Transverse colon (tissue), 4 donors: ENCODE results near the gene COX7B. TPM values are rescaled to one million over a fixed set of nuclear protein-coding genes. Genes with fewer than 3 reads are reported as not detected.

Experiments used
- DNase-seq: peaks from one replicate; pipeline ENCODE4 v3.0.0-alpha.2; 2019
- H3K27ac ChIP-seq, 4 donors: fragments of 200-600 bp; sonication (generic); 2 replicates each; pipeline ENCODE4 v1.5.1; 2016 to 2018; ENCODE audit warnings: inconsistent platforms in 4 of 4
- H3K27me3 ChIP-seq: fragments of 200-600 bp; sonication (generic); 2 replicates; pipeline ENCODE4 v1.5.1; 2017; ENCODE audit warnings: inconsistent platforms
- H3K36me3 ChIP-seq, 4 donors: fragments of 200-600 bp; sonication (generic); 2 replicates each; pipeline ENCODE4 v1.5.1; 2017 to 2019; ENCODE audit warnings: inconsistent platforms in 4 of 4
- H3K4me1 ChIP-seq, 4 donors: fragments of 200-600 bp; sonication (generic); 2 replicates each; pipeline ENCODE4 v1.5.1; 2017 to 2020; ENCODE audit warnings: inconsistent platforms in 4 of 4
- H3K4me3 ChIP-seq, 4 donors: fragments of 200-600 bp; sonication (generic); 1 replicate in 1 of 4; 2 replicates in 3 of 4; pipeline versions ENCODE4 v1.5.1 to v1.6.1; 2017 to 2019; ENCODE audit warnings: inconsistent platforms in 4 of 4
- H3K9me3 ChIP-seq, 2 donors: fragments of 200-600 bp; sonication (generic); 2 replicates each; pipeline ENCODE4 v1.5.1; 2017 to 2019; ENCODE audit warnings: inconsistent platforms in 2 of 2
- EP300 ChIP-seq: sonication (generic); formaldehyde crosslinking; IDR thresholded peaks from one replicate; pipeline ENCODE4 v1.6.1; 2017; ENCODE audit warnings: antibody characterized with exemption, low read depth
- POLR2A ChIP-seq: fragments of 450-650 bp; IDR thresholded peaks from one replicate; pipeline ENCODE4 v1.6.1; 2016; ENCODE audit warnings: antibody characterized with exemption, mild to moderate bottlenecking, moderate library complexity
- POLR2AphosphoS5 ChIP-seq, 3 donors: sonication (generic); formaldehyde crosslinking; IDR thresholded peaks; one replicate each; pipeline ENCODE4 v1.6.1; 2016; ENCODE audit warnings: antibody characterized with exemption in 3 of 3
- WGBS, 2 donors: methylation state at CpG; one replicate each; pipeline ENCODE4 v1.1.5; 2018; ENCODE audit warnings: low coverage in 1 of 2; 5-methylcytosine and 5-hydroxymethylcytosine counted together
- in situ Hi-C, 4 donors: fragments of 200-750 bp; cut with MboI; loops; one replicate each; pipeline versions ENCODE4 v1.15.0 to v1.15.1; 2017; ENCODE audit warnings: low sequenced_read_pairs in 3 of 4, low pct_ligation_motif_present in 1 of 4, low pct_unique_long_range_greater_than_20kb in 1 of 4
- intact Hi-C: fragments of 100-400 bp; cut with DNase I; formaldehyde crosslinking; loops from one replicate; pipeline ENCODE4 v1.15.1; 2023; ENCODE audit warnings: low total_unique reads
- total RNA-seq, 4 donors: library from RNA; depleted of rRNA; stranded (reverse); fragments of >200 nt; gene quantifications; one replicate each; pipeline ENCODE4 v1.1.0, GENCODE V29; 2016
- TF ChIP-seq, protein P1 (sequence below), 5 experiments: fragments of 200-600 bp in 3 of 5; fragments of 450-650 bp in 2 of 5; sonication (generic) in 3 of 5; IDR thresholded peaks; 1 replicate in 2 of 5; 2 replicates in 3 of 5; pipeline ENCODE4 v1.5.1; 2016 to 2017; ENCODE audit warnings: antibody characterized with exemption in 5 of 5, inconsistent platforms in 3 of 5, mild to moderate bottlenecking in 2 of 5, moderate library complexity in 1 of 5

Gene COX7B
- total RNA-seq, 4 donors from 2014 or later: 48.3 to 755 (median 441) TPM

DNA sequence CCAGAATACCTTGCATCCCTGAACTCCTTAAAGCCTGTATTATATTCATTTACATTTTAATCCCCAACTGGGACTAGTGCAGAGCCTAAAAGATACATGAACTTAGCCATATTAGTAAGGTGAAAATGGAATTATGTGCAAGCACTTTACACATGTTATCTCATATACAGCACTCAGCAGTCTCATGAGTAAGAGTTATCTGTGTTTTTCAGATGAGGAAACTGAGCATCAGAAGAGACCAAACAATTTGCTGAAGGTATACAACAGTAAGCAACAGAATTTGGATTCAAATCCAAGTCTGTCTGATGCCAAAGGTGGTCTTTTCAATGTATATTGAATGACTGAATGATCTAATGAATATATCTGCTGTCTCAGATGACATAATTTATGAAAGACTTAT, 23.5 kb downstream of the COX7B start:
- no peaks in the 10 kb centered on the region for H3K36me3 ChIP-seq
- H3K4me1 ChIP-seq: peaks cover 0 to 9% (median 0%) of the 10 kb centered on the region in 4 donors
- TF ChIP-seq POLR2AphosphoS5 (IDR thresholded peaks at IDR 0.05) (no peak), POLR2A (no peak), EP300 (no peak)
- TF ChIP-seq, protein P1, sequence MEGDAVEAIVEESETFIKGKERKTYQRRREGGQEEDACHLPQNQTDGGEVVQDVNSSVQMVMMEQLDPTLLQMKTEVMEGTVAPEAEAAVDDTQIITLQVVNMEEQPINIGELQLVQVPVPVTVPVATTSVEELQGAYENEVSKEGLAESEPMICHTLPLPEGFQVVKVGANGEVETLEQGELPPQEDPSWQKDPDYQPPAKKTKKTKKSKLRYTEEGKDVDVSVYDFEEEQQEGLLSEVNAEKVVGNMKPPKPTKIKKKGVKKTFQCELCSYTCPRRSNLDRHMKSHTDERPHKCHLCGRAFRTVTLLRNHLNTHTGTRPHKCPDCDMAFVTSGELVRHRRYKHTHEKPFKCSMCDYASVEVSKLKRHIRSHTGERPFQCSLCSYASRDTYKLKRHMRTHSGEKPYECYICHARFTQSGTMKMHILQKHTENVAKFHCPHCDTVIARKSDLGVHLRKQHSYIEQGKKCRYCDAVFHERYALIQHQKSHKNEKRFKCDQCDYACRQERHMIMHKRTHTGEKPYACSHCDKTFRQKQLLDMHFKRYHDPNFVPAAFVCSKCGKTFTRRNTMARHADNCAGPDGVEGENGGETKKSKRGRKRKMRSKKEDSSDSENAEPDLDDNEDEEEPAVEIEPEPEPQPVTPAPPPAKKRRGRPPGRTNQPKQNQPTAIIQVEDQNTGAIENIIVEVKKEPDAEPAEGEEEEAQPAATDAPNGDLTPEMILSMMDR (IDR thresholded peaks at IDR 0.05): no peak
- no peaks in the 10 kb centered on the region for H3K9me3 ChIP-seq
- H3K4me3 ChIP-seq: no peak overlapping the region
- in situ Hi-C loops (loop anchor here in 1 of 4 donors (25.0 kb wide), 1 partner anchor 190 kb away; the partner anchor contains the start of gene PGK1), intact Hi-C loops (no loop called here)
- DNase-seq: no peak
- no peak overlapping the region for H3K27ac ChIP-seq
- H3K27me3 ChIP-seq: no peaks in the 10 kb centered on the region

DNA sequence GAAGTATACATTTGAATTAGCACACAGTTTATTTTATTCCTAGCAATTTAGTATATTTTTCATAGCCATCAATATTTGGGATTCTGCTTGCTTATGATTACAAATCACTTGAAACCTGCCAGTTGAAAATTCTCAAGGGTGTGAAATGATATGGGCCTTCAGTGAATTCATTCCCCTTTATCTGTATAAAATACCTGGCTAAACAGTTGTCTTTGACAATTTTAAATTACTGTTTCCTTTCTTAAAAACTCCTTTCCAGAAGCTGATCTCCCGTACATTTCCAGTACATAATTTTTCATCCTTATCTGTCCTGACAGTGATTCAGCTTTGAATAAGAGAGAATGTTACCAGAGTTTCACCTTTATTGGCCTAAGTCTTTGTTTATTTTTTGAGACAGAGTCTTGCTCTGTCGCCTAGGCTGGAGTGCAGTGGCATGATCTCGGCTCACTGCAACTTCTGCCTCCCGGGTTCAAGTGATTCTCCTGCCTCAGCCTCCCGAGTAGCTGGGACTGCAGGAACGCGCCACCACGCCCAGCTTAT, 25.1 kb downstream of the COX7B start:
- Histone ChIP-seq H3K4me1 (peaks cover 0 to 9% (median 0%) of the 10 kb centered on the region in 4 donors), H3K4me3 (no peak overlapping the region), H3K27ac (no peak overlapping the region), H3K36me3 (no peaks in the 10 kb centered on the region), H3K9me3 (no peaks in the 10 kb centered on the region), H3K27me3 (no peaks in the 10 kb centered on the region)
- intact Hi-C loops (no loop called here), in situ Hi-C loops (loop anchor here in 1 of 4 donors (25.0 kb wide), 1 partner anchor 188 kb away; the partner anchor contains the start of gene PGK1)
- no peak for DNase-seq
- WGBS, 2 donors: 65% methylated on average over 8 of the region's 8 CpGs; no CpG with 5 or more reads in 1 of the 2 donors
- TF ChIP-seq EP300: no peak

DNA sequence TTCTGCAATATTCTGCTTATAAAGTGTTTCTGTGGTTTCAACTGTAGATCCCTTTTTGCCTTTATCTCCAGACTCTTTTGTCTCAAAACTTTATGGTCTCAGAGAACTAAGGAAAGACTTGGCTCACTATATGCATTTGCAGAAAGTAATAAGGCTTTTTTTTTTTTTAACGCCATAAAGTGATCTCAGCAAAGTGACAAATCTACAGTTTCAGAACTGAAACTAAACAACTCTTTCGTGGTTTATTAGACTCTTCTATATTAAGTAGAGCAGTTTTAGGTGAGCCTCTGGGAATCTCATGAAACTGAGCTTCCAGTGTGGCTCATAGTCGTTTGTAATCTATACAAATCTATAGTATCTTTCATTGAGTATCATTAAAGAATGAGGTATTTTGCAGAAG, 26.5 kb downstream of the COX7B start:
- H3K9me3 ChIP-seq: no peaks in the 10 kb centered on the region
- no peak overlapping the region for H3K27ac ChIP-seq
- intact Hi-C loops (no loop called here), in situ Hi-C loops (no loop called here)
- 0 to 16% methylated on average over 1 to 3 of the region's 3 CpGs for WGBS, 2 donors
- H3K27me3 ChIP-seq: no peaks in the 10 kb centered on the region
- peaks cover 0 to 9% (median 0%) of the 10 kb centered on the region in 4 donors for H3K4me1 ChIP-seq
- no peak for DNase-seq
- TF ChIP-seq, protein P1 (IDR thresholded peaks at IDR 0.05): no peak
- TF ChIP-seq POLR2A (no peak), EP300 (no peak), POLR2AphosphoS5 (IDR thresholded peaks at IDR 0.05) (no peak)
- H3K4me3 ChIP-seq: no peak overlapping the region
- no peaks in the 10 kb centered on the region for H3K36me3 ChIP-seq

DNA sequence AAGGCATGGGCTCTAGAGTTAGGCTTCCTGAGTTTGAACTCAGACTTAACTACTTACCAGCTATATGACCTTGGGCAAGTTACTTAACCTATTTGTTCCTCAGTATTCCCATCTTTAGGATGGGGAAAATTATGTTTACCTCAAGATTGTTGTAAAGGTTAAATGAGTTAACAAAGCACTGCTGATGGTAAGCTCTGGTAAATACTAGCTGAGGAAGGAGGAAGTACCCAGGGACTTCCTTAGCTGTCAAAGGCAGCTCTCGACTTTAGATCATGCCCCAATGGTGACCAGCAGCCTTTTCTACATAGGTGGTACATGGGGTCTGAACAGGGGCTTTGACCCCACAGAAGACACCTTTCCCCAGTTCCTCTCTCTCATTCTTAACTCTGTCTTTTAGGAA, 31.3 kb downstream of the COX7B start:
- DNase-seq: no peak
- Histone ChIP-seq H3K4me3 (no peak overlapping the region), H3K27ac (no peak overlapping the region), H3K27me3 (no peaks in the 10 kb centered on the region), H3K4me1 (no peaks in the 10 kb centered on the region), H3K9me3 (no peaks in the 10 kb centered on the region), H3K36me3 (no peaks in the 10 kb centered on the region)
- in situ Hi-C loops: no loop called here
- WGBS, 2 donors: 32 to 80% methylated on average over 1 of the region's 1 CpG
- intact Hi-C loops: no loop called here
- no peak for TF ChIP-seq POLR2AphosphoS5 (IDR thresholded peaks at IDR 0.05)
- no peak for TF ChIP-seq POLR2A
- no peak for TF ChIP-seq EP300
- TF ChIP-seq, protein P1 (IDR thresholded peaks at IDR 0.05): no peak

DNA sequence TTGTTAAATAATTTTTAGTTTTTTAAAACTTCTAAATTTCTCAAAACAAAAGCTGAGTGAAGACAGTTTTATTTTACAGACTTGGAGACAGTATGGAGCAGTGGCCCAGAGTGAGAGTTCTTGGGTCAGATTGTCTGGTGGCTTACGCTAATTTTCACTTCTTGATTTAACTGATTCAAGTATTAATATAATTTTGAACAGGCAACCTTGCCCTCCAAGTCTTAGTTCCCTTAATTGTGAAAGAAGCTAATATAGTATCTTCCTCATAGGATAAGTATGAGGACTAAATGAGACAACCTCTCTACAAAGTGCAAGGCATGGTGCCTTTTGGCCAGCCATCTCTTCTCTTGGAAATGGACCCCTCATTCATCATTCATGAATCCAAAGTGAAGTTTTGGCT, 36.6 kb downstream of the COX7B start:
- intact Hi-C loops (no loop called here), in situ Hi-C loops (no loop called here)
- no peak overlapping the region for H3K4me3 ChIP-seq
- no peak overlapping the region for H3K27ac ChIP-seq
- H3K4me1 ChIP-seq: no peaks in the 10 kb centered on the region
- no peaks in the 10 kb centered on the region for H3K9me3 ChIP-seq
- no peak for DNase-seq
- WGBS, 2 donors: 76% methylated on average over 1 of the region's 1 CpG; no CpG with 5 or more reads in 1 of the 2 donors
- H3K36me3 ChIP-seq: no peaks in the 10 kb centered on the region
- TF ChIP-seq POLR2AphosphoS5 (IDR thresholded peaks at IDR 0.05) (no peak), POLR2A (no peak), EP300 (no peak)
- TF ChIP-seq, protein P1 (IDR thresholded peaks at IDR 0.05): no peak
- H3K27me3 ChIP-seq: no peaks in the 10 kb centered on the region
